H1 (cell line): ENCODE results near the gene LAMTOR3. TPM values are rescaled to one million over a fixed set of nuclear protein-coding genes. Genes with fewer than 3 reads are reported as not detected.

Source experiments
- CTCF ChIA-PET: fragments of 300-600 bp; sonication (Branson Sonifier 250); formaldehyde crosslinking; loops from one replicate; lab custom pipeline; 2021; ENCODE audit not compliant: partially characterized antibody; lab: Charles Lee
- POLR2A ChIA-PET: fragments of 300-600 bp; sonication (Branson Sonifier 250); formaldehyde crosslinking; loops from one replicate; lab custom pipeline; 2021; ENCODE audit warnings: inconsistent platforms; ENCODE audit not compliant: partially characterized antibody; lab: Charles Lee
- DNase-seq, 2 experiments: peaks; one replicate each; pipeline versions ENCODE4 v3.0.0 to v3.0.0-alpha.2; 2010 to 2022; ENCODE audit warnings: low spot score in 2 of 2, low read depth in 1 of 2, mixed read lengths in 1 of 2
- FAIRE-seq: peaks from 2 replicates; lab custom pipeline; 2011; peaks lifted over from hg19 to GRCh38; lab: Jason Lieb, UNC
- H2AFZ ChIP-seq: 2 replicates; pipeline ENCODE4 v1.8.1; 2012; ENCODE audit warnings: low read length, inconsistent platforms
- H2AK5ac ChIP-seq: 2 replicates; pipeline ENCODE4 v1.6.1; 2013; ENCODE audit warnings: low read depth, low read length
- H2BK120ac ChIP-seq: replicated peaks from 2 replicates; pipeline ENCODE3; 2013; ENCODE audit warnings: low read depth, low read length, inconsistent platforms
- H2BK12ac ChIP-seq: 2 replicates; pipeline ENCODE4 v1.6.1; 2013; ENCODE audit warnings: low read depth, low read length
- H2BK15ac ChIP-seq: 2 replicates; pipeline ENCODE4 v1.6.1; 2013; ENCODE audit warnings: low read length
- H2BK20ac ChIP-seq: 2 replicates; pipeline ENCODE4 v1.6.1; 2013; ENCODE audit warnings: low read length
- H2BK5ac ChIP-seq: 2 replicates; pipeline ENCODE4 v1.6.1; 2013; ENCODE audit warnings: low read depth, low read length
- H3K14ac ChIP-seq: 2 replicates; pipeline ENCODE4 v1.6.1; 2013; ENCODE audit warnings: inconsistent platforms; ENCODE audit not compliant: insufficient read length
- H3K18ac ChIP-seq: 2 replicates; pipeline ENCODE4 v1.6.1; 2013; ENCODE audit warnings: low read length; ENCODE audit errors: extremely low read depth
- H3K23ac ChIP-seq: 2 replicates; pipeline ENCODE4 v1.6.1; 2013; ENCODE audit warnings: inconsistent platforms; ENCODE audit not compliant: insufficient read length
- H3K23me2 ChIP-seq: 2 replicates; pipeline ENCODE4 v1.6.1; 2013; ENCODE audit warnings: low read depth, low read length
- H3K27ac ChIP-seq: 2 replicates; pipeline ENCODE4 v1.6.1; 2011; ENCODE audit warnings: low read depth, low read length, inconsistent platforms
- H3K27me3 ChIP-seq, 4 experiments: replicated peaks in 1 of 4; 1 replicate in 1 of 4; 2 replicates in 3 of 4; pipeline versions ENCODE4 v1.6.1 to v1.8.1; 2011 to 2013; ENCODE audit warnings: low read length in 3 of 4, mild to moderate bottlenecking in 3 of 4, inconsistent platforms in 2 of 4, mixed read lengths in 2 of 4, moderate library complexity in 1 of 4; ENCODE audit not compliant: control insufficient read depth in 3 of 4, insufficient read depth in 3 of 4; ENCODE audit errors: extremely low read depth in 1 of 4
- H3K36me3 ChIP-seq, 4 experiments: 2 replicates each; pipeline versions ENCODE4 v1.6.1 to v1.8.1; 2011 to 2013; ENCODE audit warnings: mild to moderate bottlenecking in 4 of 4, low read length in 3 of 4, moderate library complexity in 2 of 4, control low read depth in 1 of 4, inconsistent platforms in 1 of 4; ENCODE audit not compliant: insufficient read depth in 4 of 4, control insufficient read depth in 2 of 4
- H3K4ac ChIP-seq: replicated peaks from 2 replicates; pipeline ENCODE3; 2013; ENCODE audit warnings: low read length, low read depth, mixed read lengths, inconsistent platforms; ENCODE audit not compliant: insufficient read length
- H3K4me1 ChIP-seq, 4 experiments: replicated peaks in 1 of 4; 1 replicate in 1 of 4; 2 replicates in 3 of 4; pipeline versions ENCODE4 v1.6.1 to v1.8.1; 2011 to 2013; ENCODE audit warnings: low read length in 3 of 4, inconsistent platforms in 2 of 4, mixed read lengths in 1 of 4; ENCODE audit not compliant: insufficient read depth in 4 of 4, control insufficient read depth in 3 of 4
- H3K4me2 ChIP-seq, 2 experiments: 2 replicates each; pipeline versions ENCODE4 v1.6.1 to v1.8.1; 2011 to 2013; ENCODE audit warnings: low read depth in 2 of 2, low read length in 2 of 2, control low read depth in 1 of 2, inconsistent platforms in 1 of 2, mild to moderate bottlenecking in 1 of 2; ENCODE audit not compliant: insufficient read depth in 1 of 2
- H3K4me3 ChIP-seq, 4 experiments: fragments of 200-600, 300-600 bp in 1 of 4; sonication (generic), shearing (Covaris generic), sonication (Bioruptor Twin) in 1 of 4; 2 replicates each; pipeline versions ENCODE4 v1.5.1 to v1.8.1; 2011 to 2016; ENCODE audit warnings: low read length in 4 of 4, low read depth in 3 of 4, control low read depth in 2 of 4, inconsistent platforms in 2 of 4, mild to moderate bottlenecking in 2 of 4, mixed read lengths in 1 of 4, moderate library complexity in 1 of 4; ENCODE audit not compliant: insufficient read depth in 2 of 4; ENCODE audit errors: extremely low read depth in 1 of 4
- H3K56ac ChIP-seq: replicated peaks from 2 replicates; pipeline ENCODE3; 2013; ENCODE audit warnings: low read depth, mild to moderate bottlenecking, mixed read lengths, low read length, inconsistent platforms; ENCODE audit not compliant: insufficient read length
- H3K79me1 ChIP-seq: 2 replicates; pipeline ENCODE4 v1.6.1; 2013; ENCODE audit warnings: low read depth, low read length, control low read depth
- H3K79me2 ChIP-seq, 2 experiments: 2 replicates each; pipeline versions ENCODE4 v1.6.1 to v1.8.1; 2012 to 2013; ENCODE audit warnings: low read length in 2 of 2, mild to moderate bottlenecking in 2 of 2, inconsistent platforms in 1 of 2; ENCODE audit not compliant: insufficient read depth in 2 of 2, control insufficient read depth in 1 of 2
- H3K9ac ChIP-seq, 4 experiments: replicated peaks in 1 of 4; 1 replicate in 1 of 4; 2 replicates in 3 of 4; pipeline versions ENCODE4 v1.6.1 to v1.8.1; 2011 to 2013; ENCODE audit warnings: low read depth in 3 of 4, low read length in 3 of 4, control low read depth in 2 of 4, mild to moderate bottlenecking in 2 of 4, moderate library complexity in 2 of 4, inconsistent platforms in 1 of 4; ENCODE audit errors: extremely low read depth in 1 of 4
- H3K9me3 ChIP-seq, 2 experiments: 2 replicates each; pipeline versions ENCODE4 v1.6.1 to v1.8.1; 2012 to 2013; ENCODE audit warnings: mild to moderate bottlenecking in 2 of 2, moderate library complexity in 2 of 2, control low read depth in 1 of 2, inconsistent platforms in 1 of 2, low read depth in 1 of 2, low read length in 1 of 2, mixed read lengths in 1 of 2; ENCODE audit not compliant: insufficient read depth in 2 of 2
- H4K20me1 ChIP-seq, 2 experiments: replicated peaks in 1 of 2; 2 replicates each; pipeline versions ENCODE3 to v1.8.1; 2011 to 2013; ENCODE audit warnings: inconsistent platforms in 2 of 2, low read length in 2 of 2, mild to moderate bottlenecking in 1 of 2; ENCODE audit not compliant: insufficient read depth in 2 of 2, control insufficient read depth in 1 of 2
- H4K5ac ChIP-seq: 2 replicates; pipeline ENCODE4 v1.6.1; 2013; ENCODE audit warnings: low read length, low read depth, mixed read lengths, inconsistent platforms; ENCODE audit not compliant: insufficient read length
- H4K8ac ChIP-seq: 2 replicates; pipeline ENCODE4 v1.8.0; 2013; ENCODE audit warnings: mild to moderate bottlenecking, moderate library complexity, low read length, inconsistent platforms; ENCODE audit not compliant: insufficient read depth; ENCODE audit errors: extremely low read depth
- H4K91ac ChIP-seq: replicated peaks from 2 replicates; pipeline ENCODE3; 2013; ENCODE audit warnings: low read length, mixed read lengths, inconsistent platforms; ENCODE audit not compliant: insufficient read length
- MAFK ChIP-seq: IDR thresholded peaks from 2 replicates; pipeline ENCODE4 v1.6.1; 2012; ENCODE audit warnings: low read depth, mild to moderate bottlenecking, improper control_type of control experiment, low read length
- RFX5 ChIP-seq: IDR thresholded peaks from 2 replicates; pipeline ENCODE4 v1.6.1; 2011; ENCODE audit warnings: low read depth, low read length, improper control_type of control experiment, borderline replicate concordance
- SIN3A ChIP-seq, 2 experiments: IDR thresholded peaks in 1 of 2; conservative IDR thresholded peaks in 1 of 2; 2 replicates each; pipeline ENCODE4 v1.6.1; 2011 to 2012; ENCODE audit warnings: low read length in 2 of 2, improper control_type of control experiment in 1 of 2, low read depth in 1 of 2, mild to moderate bottlenecking in 1 of 2
- TCF12 ChIP-seq: IDR thresholded peaks from 2 replicates; pipeline ENCODE4 v1.6.1; 2011; ENCODE audit warnings: low read depth, mild to moderate bottlenecking, low read length
- USF2 ChIP-seq: IDR thresholded peaks from 2 replicates; pipeline ENCODE4 v1.6.1; 2011; ENCODE audit warnings: low read length, improper control_type of control experiment
- WGBS, 2 experiments: shearing (Covaris generic) in 1 of 2; methylation state at CpG; one replicate each; pipeline versions ENCODE4 v1.1.6 to v1.1.7; 2013 to 2015; ENCODE audit warnings: low lambda C conversion rate in 2 of 2, mixed read lengths in 2 of 2, inconsistent platforms in 1 of 2, low coverage in 1 of 2, missing lambda C conversion rate in 1 of 2; ENCODE audit not compliant: insufficient replicate concordance in 2 of 2, insufficient coverage in 1 of 2, insufficient read length in 1 of 2; ENCODE audit errors: extremely low coverage in 1 of 2, missing lambda C conversion rate in 1 of 2; 5-methylcytosine and 5-hydroxymethylcytosine counted together
- polyA plus RNA-seq, 7 experiments: library from polyadenylated mRNA; depleted of rRNA in 3 of 7; stranded (reverse) in 5 of 7; unstranded in 2 of 7; fragments of >200 nt in 5 of 7; fragments of 200-250 nt in 2 of 7; gene quantifications; 1 replicate in 5 of 7; 2 replicates in 1 of 7; 4 replicates in 1 of 7; pipeline versions ENCODE4 v1.2.1 to v1.2.3, GENCODE V29; 2011 to 2013; ENCODE audit warnings: missing spikeins in 2 of 7, mixed read lengths in 2 of 7
- total RNA-seq: library from RNA; stranded (reverse); fragmentation: NEBNext Ultra II Directional; extraction: Animal tissue kit (Norgen Biotek cat#: 25700); gene quantifications from 2 replicates; pipeline ENCODE4 v1.2.1, GENCODE V29; 2021
- TF ChIP-seq, protein P1 (sequence below): IDR thresholded peaks from 2 replicates; pipeline ENCODE4 v1.6.1; 2012; ENCODE audit warnings: inconsistent platforms

LAMTOR3 gene
- total and polyA plus RNA-seq, 2 of the 8 experiments (the other 6 are each of a cell fraction or from before 2014, with no cell fraction given) = 25.1 to 34.4 TPM

DNA sequence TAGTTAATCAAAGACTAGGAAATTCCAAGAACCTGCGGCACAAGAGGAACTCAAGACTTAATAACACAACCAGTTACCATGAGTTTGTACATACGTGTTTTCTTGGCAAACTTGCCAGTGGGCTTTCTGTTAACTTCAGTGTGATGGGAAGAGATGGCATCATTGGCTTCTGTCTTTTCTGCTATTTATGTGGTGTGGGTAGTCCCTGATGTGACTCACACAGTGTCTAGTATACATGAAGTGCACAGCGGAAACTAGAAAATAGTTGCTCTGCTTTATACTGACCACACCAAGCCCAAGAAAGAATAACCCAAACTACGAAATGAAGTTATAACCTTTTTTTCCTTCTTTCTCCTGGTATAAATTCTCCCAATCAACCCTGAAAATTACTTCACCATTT is 53.1 kb downstream of the LAMTOR3 start:
- H4K91ac ChIP-seq = no peak overlapping the region
- CTCF ChIA-PET = no interaction called here
- no peak for TF ChIP-seq USF2
- no peak for TF ChIP-seq SIN3A (conservative IDR thresholded peaks at IDR 0.05 in 1 of 2, IDR thresholded peaks at IDR 0.05 in 1 of 2; ENCODE audit: low read depth in 1 of 2, low read length in 2 of 2)
- TF ChIP-seq, protein P1, sequence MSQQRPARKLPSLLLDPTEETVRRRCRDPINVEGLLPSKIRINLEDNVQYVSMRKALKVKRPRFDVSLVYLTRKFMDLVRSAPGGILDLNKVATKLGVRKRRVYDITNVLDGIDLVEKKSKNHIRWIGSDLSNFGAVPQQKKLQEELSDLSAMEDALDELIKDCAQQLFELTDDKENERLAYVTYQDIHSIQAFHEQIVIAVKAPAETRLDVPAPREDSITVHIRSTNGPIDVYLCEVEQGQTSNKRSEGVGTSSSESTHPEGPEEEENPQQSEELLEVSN = no peak
- no peak for TF ChIP-seq MAFK
- no peak for TF ChIP-seq TCF12
- no peak for TF ChIP-seq RFX5
- TF ChIP-seq, all 59 proteins: peak for 0
- FAIRE-seq (no peak), DNase-seq (no peak)
- Histone ChIP-seq H2BK5ac (no peak overlapping the region), H3K56ac (no peak overlapping the region), H3K4me1 (no peaks in the 10 kb centered on the region), H4K8ac (no peak overlapping the region), H4K5ac (no peak overlapping the region), H2BK120ac (no peak overlapping the region), H3K4ac (no peak overlapping the region), H3K79me2 (no peaks in the 10 kb centered on the region), H3K9ac (no peak overlapping the region), H3K27ac (no peak overlapping the region), H3K23me2 (no peaks in the 10 kb centered on the region), H2BK15ac (no peak overlapping the region), H3K79me1 (no peaks in the 10 kb centered on the region), H2BK20ac (no peak overlapping the region), H2AK5ac (no peak overlapping the region), H3K4me3 (no peak overlapping the region), H3K27me3 (no peaks in the 10 kb centered on the region), H4K20me1 (no peaks in the 10 kb centered on the region), H3K9me3 (no peaks in the 10 kb centered on the region), H2BK12ac (no peak overlapping the region), H3K23ac (no peak overlapping the region), H3K4me2 (no peak overlapping the region), H3K14ac (no peak overlapping the region), H3K18ac (no peak overlapping the region), H3K36me3 (no peaks in the 10 kb centered on the region), H2AFZ (no peak overlapping the region)
- POLR2A ChIA-PET = no interaction called here
- whole genome bisulfite sequencing, 2 experiments = 93% methylated on average over 4 of the region's 4 CpGs; no CpG with 5 or more reads in 1 of the 2 experiments
